Parathyroid adenoma (tissue), 2 donors: Measurements from ENCODE around the gene TGM3.

ENCODE experiments used
- H2AFZ ChIP-seq: fragments of 300-600 bp; sonication (generic); one replicate; pipeline ENCODE4 v1.7.0; 2017; ENCODE audit warnings: antibody characterized with exemption, mild to moderate bottlenecking
- H3K27ac ChIP-seq: fragments of 300-600 bp; sonication (generic); one replicate; pipeline ENCODE4 v1.7.0; 2017
- H3K27me3 ChIP-seq: fragments of 300-600 bp; sonication (generic); one replicate; pipeline ENCODE4 v1.7.0; 2017; ENCODE audit warnings: low read length; ENCODE audit not compliant: control insufficient read depth, insufficient read depth
- H3K36me3 ChIP-seq: fragments of 300-600 bp; sonication (generic); one replicate; pipeline ENCODE4 v1.7.0; 2017; ENCODE audit warnings: low read length; ENCODE audit not compliant: control insufficient read depth, insufficient read depth
- H3K4me1 ChIP-seq: fragments of 300-600 bp; sonication (generic); one replicate; pipeline ENCODE4 v1.7.0; 2017; ENCODE audit warnings: control low read depth
- H3K4me2 ChIP-seq: fragments of 300-600 bp; sonication (generic); one replicate; pipeline ENCODE4 v1.7.0; 2017; ENCODE audit warnings: low read length
- H3K4me3 ChIP-seq: fragments of 300-600 bp; sonication (generic); one replicate; pipeline ENCODE4 v1.7.0; 2017; ENCODE audit warnings: low read depth, low read length
- H3K79me2 ChIP-seq: fragments of 300-600 bp; sonication (generic); one replicate; pipeline ENCODE4 v1.7.0; 2017; ENCODE audit warnings: control low read depth
- H3K9ac ChIP-seq: fragments of 300-600 bp; sonication (generic); one replicate; pipeline ENCODE4 v1.7.0; 2017; ENCODE audit warnings: mild to moderate bottlenecking
- H3K9me3 ChIP-seq: fragments of 300-600 bp; sonication (generic); one replicate; pipeline ENCODE4 v1.7.0; 2017; ENCODE audit warnings: low read length; ENCODE audit not compliant: control insufficient read depth
- CTCF ChIP-seq: fragments of 300-600 bp; sonication (generic); IDR thresholded peaks from one replicate; pipeline ENCODE4 v1.7.0; 2017; ENCODE audit warnings: antibody characterized with exemption, mild to moderate bottlenecking
- donor health status: primary hyperparathyroidism.

Gene TGM3

GRCh38 chr20:2282181-2282580, 13.6 kb upstream of the TGM3 start:
- no peak overlapping the region for H3K4me2 ChIP-seq
- no peaks in the 10 kb centered on the region for H3K79me2 ChIP-seq
- H3K36me3 ChIP-seq = no peaks in the 10 kb centered on the region

GRCh38 chr20:2283706-2284423, 11.9 kb upstream of the TGM3 start:
- H3K9ac ChIP-seq = no peak overlapping the region
- H3K9me3 ChIP-seq = no peaks in the 10 kb centered on the region
- H3K27ac ChIP-seq = no peak overlapping the region
- H3K27me3 ChIP-seq = no peaks in the 10 kb centered on the region
- H3K36me3 ChIP-seq = no peaks in the 10 kb centered on the region
- H2AFZ ChIP-seq = no peak overlapping the region
- no peaks in the 10 kb centered on the region for H3K4me1 ChIP-seq
- no peaks in the 10 kb centered on the region for H3K79me2 ChIP-seq
- H3K4me3 ChIP-seq = no peak overlapping the region
- no peak overlapping the region for H3K4me2 ChIP-seq
- no peak for TF ChIP-seq CTCF

More at GRCh38 chr20:2282181-2282580, 13.6 kb upstream of the TGM3 start:
- Histone ChIP-seq H3K9ac (no peak overlapping the region), H3K4me3 (no peak overlapping the region), H3K27me3 (no peaks in the 10 kb centered on the region), H2AFZ (no peak overlapping the region), H3K4me1 (no peaks in the 10 kb centered on the region), H3K27ac (no peak overlapping the region), H3K9me3 (no peaks in the 10 kb centered on the region)
- no peak for TF ChIP-seq CTCF

GRCh38 chr20:2285193-2285592, 10.6 kb upstream of the TGM3 start:
- Histone ChIP-seq H2AFZ (no peak overlapping the region), H3K9ac (no peak overlapping the region), H3K4me1 (no peaks in the 10 kb centered on the region), H3K27me3 (no peaks in the 10 kb centered on the region), H3K9me3 (no peaks in the 10 kb centered on the region), H3K4me2 (no peak overlapping the region), H3K27ac (no peak overlapping the region), H3K4me3 (no peak overlapping the region), H3K79me2 (no peaks in the 10 kb centered on the region), H3K36me3 (no peaks in the 10 kb centered on the region)
- no peak for TF ChIP-seq CTCF

GRCh38 chr20:2285613-2286012, 10.2 kb upstream of the TGM3 start:
- Histone ChIP-seq H3K27ac (no peak overlapping the region), H2AFZ (no peak overlapping the region), H3K79me2 (no peaks in the 10 kb centered on the region), H3K4me2 (no peak overlapping the region), H3K27me3 (no peaks in the 10 kb centered on the region), H3K9me3 (no peaks in the 10 kb centered on the region), H3K4me1 (no peaks in the 10 kb centered on the region), H3K9ac (no peak overlapping the region), H3K36me3 (no peaks in the 10 kb centered on the region), H3K4me3 (no peak overlapping the region)
- TF ChIP-seq CTCF = no peak

GRCh38 chr20:2287504-2287903, 8.3 kb upstream of the TGM3 start:
- Histone ChIP-seq H3K4me2 (no peak overlapping the region), H3K27ac (no peak overlapping the region), H3K4me1 (no peaks in the 10 kb centered on the region), H3K9me3 (no peaks in the 10 kb centered on the region), H3K4me3 (no peak overlapping the region), H2AFZ (no peak overlapping the region), H3K79me2 (no peaks in the 10 kb centered on the region), H3K9ac (no peak overlapping the region), H3K36me3 (no peaks in the 10 kb centered on the region), H3K27me3 (no peaks in the 10 kb centered on the region)
- TF ChIP-seq CTCF = no peak
